ENCODE data around the gene ETS1. TPM values are rescaled to one million over a fixed set of nuclear protein-coding genes. Genes with fewer than 3 reads are reported as not detected.

The ETS1 gene
- polyA plus RNA-seq, 1 donor (not counting 4 experiments of a cell fraction or from before 2014, with no cell fraction given): 41.0 TPM

DNA sequence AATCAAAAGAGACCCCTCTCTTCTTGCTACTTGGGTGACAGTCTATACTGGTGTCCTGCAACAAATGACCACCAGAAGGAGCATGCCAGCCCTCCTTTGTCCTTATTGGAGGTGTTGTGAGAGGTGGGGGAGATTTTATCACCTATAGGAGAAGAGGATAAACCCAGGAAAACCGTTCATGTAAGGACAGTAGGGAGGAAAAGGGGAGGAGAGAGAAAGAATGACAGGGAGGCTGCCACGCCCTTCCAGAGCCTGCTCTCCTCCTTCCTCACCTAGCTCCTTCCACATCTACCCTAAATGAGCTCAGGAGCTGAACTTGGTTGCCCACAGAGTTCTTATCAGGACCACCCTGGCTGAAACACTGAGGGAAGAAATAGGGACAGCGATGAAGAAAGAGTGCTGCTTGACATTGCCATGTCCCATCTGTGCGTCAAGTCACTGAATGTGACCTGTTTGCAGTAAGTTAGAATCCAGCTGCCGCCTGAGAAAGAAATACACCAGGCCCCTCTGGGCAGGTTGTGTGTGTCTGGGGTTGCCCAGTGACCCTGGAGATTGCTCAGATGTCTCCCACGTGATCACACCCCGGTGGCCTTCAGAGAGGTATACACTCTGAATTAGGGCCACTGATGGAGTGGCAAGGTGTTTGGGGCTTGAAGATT, 40.4 kb upstream of the ETS1 start:
- no peaks in the 10 kb centered on the region for H3K9me1 ChIP-seq (ENCODE audit: control insufficient read depth, extremely low read depth, insufficient read depth, low read length)
- H3K36me3 ChIP-seq (ENCODE audit: control insufficient read depth in 2 of 2, extremely low read depth in 1 of 2, insufficient read depth in 2 of 2, low read length in 2 of 2): no peaks in the 10 kb centered on the region
- H3K9ac ChIP-seq (ENCODE audit: control insufficient read depth, extremely low read depth, insufficient read depth, low read length): no peak overlapping the region
- no peaks in the 10 kb centered on the region for H3K4me1 ChIP-seq (ENCODE audit: control insufficient read depth, extremely low read depth, insufficient read depth, low read length)
- DNase-seq (ENCODE audit: low read depth, low spot score): no peak
- no peaks in the 10 kb centered on the region for H3K27me3 ChIP-seq (ENCODE audit: control insufficient read depth, extremely low read depth, insufficient read depth, low read length)
- no peaks in the 10 kb centered on the region for H4K20me1 ChIP-seq (ENCODE audit: control insufficient read depth, extremely low read depth, insufficient read depth, low read length)
- H3K27ac ChIP-seq (ENCODE audit: control insufficient read depth, insufficient read depth, low read length): no peak overlapping the region
- TF ChIP-seq, protein P1, sequence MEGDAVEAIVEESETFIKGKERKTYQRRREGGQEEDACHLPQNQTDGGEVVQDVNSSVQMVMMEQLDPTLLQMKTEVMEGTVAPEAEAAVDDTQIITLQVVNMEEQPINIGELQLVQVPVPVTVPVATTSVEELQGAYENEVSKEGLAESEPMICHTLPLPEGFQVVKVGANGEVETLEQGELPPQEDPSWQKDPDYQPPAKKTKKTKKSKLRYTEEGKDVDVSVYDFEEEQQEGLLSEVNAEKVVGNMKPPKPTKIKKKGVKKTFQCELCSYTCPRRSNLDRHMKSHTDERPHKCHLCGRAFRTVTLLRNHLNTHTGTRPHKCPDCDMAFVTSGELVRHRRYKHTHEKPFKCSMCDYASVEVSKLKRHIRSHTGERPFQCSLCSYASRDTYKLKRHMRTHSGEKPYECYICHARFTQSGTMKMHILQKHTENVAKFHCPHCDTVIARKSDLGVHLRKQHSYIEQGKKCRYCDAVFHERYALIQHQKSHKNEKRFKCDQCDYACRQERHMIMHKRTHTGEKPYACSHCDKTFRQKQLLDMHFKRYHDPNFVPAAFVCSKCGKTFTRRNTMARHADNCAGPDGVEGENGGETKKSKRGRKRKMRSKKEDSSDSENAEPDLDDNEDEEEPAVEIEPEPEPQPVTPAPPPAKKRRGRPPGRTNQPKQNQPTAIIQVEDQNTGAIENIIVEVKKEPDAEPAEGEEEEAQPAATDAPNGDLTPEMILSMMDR (optimal IDR thresholded peaks at IDR 0.05 in 1 of 3, IDR thresholded peaks at IDR 0.05 in 1 of 3, conservative IDR thresholded peaks at IDR 0.05 in 1 of 3; ENCODE audit: extremely low read depth in 1 of 3, insufficient read depth in 2 of 3, low read length in 3 of 3): no peak
- no peak for TF ChIP-seq EZH2 (IDR thresholded peaks at IDR 0.05; ENCODE audit: low read length)
- dilution Hi-C loops (cut with MboI; ENCODE audit: extremely low pct_ligation_motif_present, low sequenced_read_pairs): loop anchor here (25.0 kb wide), 2 partner anchors 315 to 440 kb away; no protein-coding TSS in a partner anchor
- H3K9me3 ChIP-seq (ENCODE audit: control insufficient read depth, low read depth, low read length): no peaks in the 10 kb centered on the region
- no peak overlapping the region for H2AFZ ChIP-seq (ENCODE audit: control insufficient read depth, low read length)
- no peak for FAIRE-seq
- H3K4me3 ChIP-seq (ENCODE audit: control insufficient read depth in 2 of 3, extremely low read depth in 1 of 3, insufficient read depth in 2 of 3, low read depth in 1 of 3, low read length in 3 of 3): no peak overlapping the region
- H3K4me2 ChIP-seq (ENCODE audit: control insufficient read depth, extremely low read depth, insufficient read depth, low read depth, low read length): no peak overlapping the region
- H3K79me2 ChIP-seq (ENCODE audit: control insufficient read depth, insufficient read depth, low read length): no peaks in the 10 kb centered on the region

DNA sequence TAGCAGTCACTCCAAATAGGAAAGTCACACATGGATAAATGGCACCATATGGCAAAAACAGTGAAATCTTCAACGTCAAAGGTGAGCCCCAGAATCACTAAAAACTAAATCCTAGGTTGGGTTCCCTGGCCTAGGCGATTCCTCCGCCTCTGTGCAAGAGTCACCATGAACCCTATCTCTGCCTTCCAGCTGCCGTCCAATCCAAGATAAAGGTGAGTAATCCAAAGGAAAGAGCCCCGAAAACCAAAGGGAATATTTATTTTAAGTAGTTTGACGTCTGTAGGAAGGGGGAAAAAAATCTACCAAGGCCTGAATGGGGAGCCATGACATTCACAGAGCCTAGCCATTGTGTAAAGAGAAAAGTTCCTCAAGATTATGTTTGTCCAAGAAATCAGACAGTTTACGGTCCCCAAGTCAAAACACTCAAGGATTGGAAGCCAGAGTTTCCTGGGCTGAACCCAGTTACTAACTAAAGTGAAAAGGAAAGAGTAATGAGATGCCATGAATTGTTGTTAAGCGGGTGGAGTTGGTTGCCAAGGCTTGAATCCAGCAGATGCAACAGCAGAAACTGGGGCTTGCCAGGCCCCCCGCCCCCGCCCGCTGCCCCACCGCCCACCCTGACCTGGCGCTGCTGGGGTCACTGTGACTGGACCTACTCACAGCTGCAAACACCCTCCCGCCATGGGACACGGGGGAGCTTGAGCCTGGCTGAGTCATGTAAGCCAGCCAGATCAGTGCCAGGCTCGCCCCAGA, 39.7 kb upstream of the ETS1 start:
- Histone ChIP-seq H3K4me2 (ENCODE audit: control insufficient read depth, extremely low read depth, insufficient read depth, low read depth, low read length) (no peak overlapping the region), H3K9me1 (ENCODE audit: control insufficient read depth, extremely low read depth, insufficient read depth, low read length) (no peaks in the 10 kb centered on the region), H3K4me1 (ENCODE audit: control insufficient read depth, extremely low read depth, insufficient read depth, low read length) (no peaks in the 10 kb centered on the region), H3K9ac (ENCODE audit: control insufficient read depth, extremely low read depth, insufficient read depth, low read length) (no peak overlapping the region), H3K27me3 (ENCODE audit: control insufficient read depth, extremely low read depth, insufficient read depth, low read length) (no peaks in the 10 kb centered on the region), H3K27ac (ENCODE audit: control insufficient read depth, insufficient read depth, low read length) (no peak overlapping the region), H3K9me3 (ENCODE audit: control insufficient read depth, low read depth, low read length) (no peaks in the 10 kb centered on the region), H3K4me3 (ENCODE audit: control insufficient read depth in 2 of 3, extremely low read depth in 1 of 3, insufficient read depth in 2 of 3, low read depth in 1 of 3, low read length in 3 of 3) (no peak overlapping the region), H3K36me3 (ENCODE audit: control insufficient read depth in 2 of 2, extremely low read depth in 1 of 2, insufficient read depth in 2 of 2, low read length in 2 of 2) (no peaks in the 10 kb centered on the region), H4K20me1 (ENCODE audit: control insufficient read depth, extremely low read depth, insufficient read depth, low read length) (no peaks in the 10 kb centered on the region), H2AFZ (ENCODE audit: control insufficient read depth, low read length) (no peak overlapping the region), H3K79me2 (ENCODE audit: control insufficient read depth, insufficient read depth, low read length) (no peaks in the 10 kb centered on the region)
- DNase-seq (ENCODE audit: low read depth, low spot score): no peak
- dilution Hi-C loops (cut with MboI; ENCODE audit: extremely low pct_ligation_motif_present, low sequenced_read_pairs): loop anchor here (25.0 kb wide), 2 partner anchors 315 to 440 kb away; no protein-coding TSS in a partner anchor
- FAIRE-seq: no peak
- TF ChIP-seq EZH2 (IDR thresholded peaks at IDR 0.05; ENCODE audit: low read length): no peak
- TF ChIP-seq, protein P1 (optimal IDR thresholded peaks at IDR 0.05 in 1 of 3, IDR thresholded peaks at IDR 0.05 in 1 of 3, conservative IDR thresholded peaks at IDR 0.05 in 1 of 3; ENCODE audit: extremely low read depth in 1 of 3, insufficient read depth in 2 of 3, low read length in 3 of 3): no peak

All from keratinocyte (primary cell).